ENCODE data around the gene PON3.

The PON3 gene

GRCh38 chr7:95340491-95340890, 55.7 kb downstream of the PON3 start:
- DNase-seq (ENCODE audit: low read depth) = no peak

- no peak for DNase-seq (ENCODE audit: low read depth)
Measured at GRCh38 chr7:95338832-95339231, 57.3 kb downstream of the PON3 start.

GRCh38 chr7:95335093-95335492, 61.1 kb downstream of the PON3 start:
- peak; percentile 66 for DNase-seq (ENCODE audit: low read depth)

- DNase-seq (ENCODE audit: low read depth) = no peak
Measured at GRCh38 chr7:95334447-95334846, 61.7 kb downstream of the PON3 start.

- no peak for DNase-seq (ENCODE audit: low read depth)
Measured at GRCh38 chr7:95330961-95331337, 65.2 kb downstream of the PON3 start.

- DNase-seq (ENCODE audit: low read depth) = no peak
Measured at GRCh38 chr7:95330204-95330960, 65.8 kb downstream of the PON3 start.

- DNase-seq (ENCODE audit: low read depth) = peak; percentile 16
Measured at GRCh38 chr7:95327356-95327755, 68.8 kb downstream of the PON3 start.

- DNase-seq (ENCODE audit: low read depth) = no peak
Measured at GRCh38 chr7:95324431-95324830, 71.7 kb downstream of the PON3 start, which contains the start of gene PON1. PON1 (minus strand) TSS chr7:95324532; CDS start chr7:95324475, 57 bp downstream.

GRCh38 chr7:95323410-95324129, 72.6 kb downstream of the PON3 start:
- DNase-seq (ENCODE audit: low read depth) = no peak

- DNase-seq (ENCODE audit: low read depth) = no peak
Measured at GRCh38 chr7:95322854-95323253, 73.3 kb downstream of the PON3 start.

GRCh38 chr7:95322396-95322795, 73.8 kb downstream of the PON3 start:
- DNase-seq (ENCODE audit: low read depth) = no peak

GRCh38 chr7:95321720-95322119, 74.5 kb downstream of the PON3 start:
- no peak for DNase-seq (ENCODE audit: low read depth)

- no peak for DNase-seq (ENCODE audit: low read depth)
Measured at GRCh38 chr7:95320651-95321050, 75.5 kb downstream of the PON3 start.

GRCh38 chr7:95319570-95319969, 76.6 kb downstream of the PON3 start:
- DNase-seq (ENCODE audit: low read depth) = no peak

- DNase-seq (ENCODE audit: low read depth) = no peak
Measured at GRCh38 chr7:95318501-95319100, 77.6 kb downstream of the PON3 start.

GRCh38 chr7:95317966-95318365, 78.2 kb downstream of the PON3 start:
- DNase-seq (ENCODE audit: low read depth) = no peak

GRCh38 chr7:95317546-95317945, 78.6 kb downstream of the PON3 start:
- no peak for DNase-seq (ENCODE audit: low read depth)

- no peak for DNase-seq (ENCODE audit: low read depth)
Measured at GRCh38 chr7:95316588-95316987, 79.6 kb downstream of the PON3 start.

GRCh38 chr7:95312561-95312960, 83.6 kb downstream of the PON3 start:
- no peak for DNase-seq (ENCODE audit: low read depth)

- DNase-seq (ENCODE audit: low read depth) = no peak
Measured at GRCh38 chr7:95311389-95311788, 84.8 kb downstream of the PON3 start.

GRCh38 chr7:95309951-95310350, 86.2 kb downstream of the PON3 start:
- no peak for DNase-seq (ENCODE audit: low read depth)

Data from ELR (cell line).